HepG2 (cell line): ENCODE data around the gene NAGA. TPM values are rescaled to one million over a fixed set of nuclear protein-coding genes. Genes with fewer than 3 reads are reported as not detected.
A peak's percentile ranks its signal among the peaks of the same experiment; 100 is the strongest.

Experiments used
- ATAC-seq: fragments of 200-7000 bp; cut with Tn5 transposase; 3 replicates; pipeline ENCODE4 v1.9.1; 2020; ENCODE audit warnings: mild to moderate bottlenecking, moderate library complexity
- BruUV-seq: library from RNA; stranded (reverse); fragments of 400-500 nt; replicated peaks from 2 replicates; lab custom pipeline; 2021; lab: Mats Ljungman, UMichigan
- CTCF ChIA-PET: fragments of 300-600 bp; formaldehyde crosslinking; extraction: SDS; loops from one replicate; lab custom pipeline; 2021; ENCODE audit warnings: low total read pairs, inconsistent platforms, low intra/inter-chr PET ratio; lab: Yijun Ruan, JAX
- POLR2A ChIA-PET: fragments of 350-600 bp; sonication (Branson Sonifier 250); formaldehyde crosslinking; loops from one replicate; lab custom pipeline; 2020; ENCODE audit warnings: antibody characterized with exemption, inconsistent platforms; lab: Yijun Ruan, JAX
- DNase-seq: peaks from one replicate; pipeline ENCODE4 v3.0.0-alpha.2; 2015; ENCODE audit warnings: low spot score
- FAIRE-seq: peaks from 3 replicates; lab custom pipeline; 2011; peaks lifted over from hg19 to GRCh38; lab: Jason Lieb, UNC
- H2AFZ ChIP-seq: one replicate; pipeline ENCODE4 v1.6.1; 2011; ENCODE audit warnings: low read length, inconsistent platforms
- H3K27ac ChIP-seq: fragments of 300-600 bp; 3 replicates; pipeline ENCODE4 v1.8.0; 2011; ENCODE audit warnings: mixed run types, mild to moderate bottlenecking, mixed read lengths, low read length, inconsistent platforms; ENCODE audit not compliant: insufficient read depth; ENCODE audit errors: extremely low read length
- H3K27me3 ChIP-seq, 2 experiments: fragments of 200-600 bp in 1 of 2; 2 replicates in 1 of 2; 3 replicates in 1 of 2; pipeline versions ENCODE4 v1.6.0 to v1.8.0; 2011; ENCODE audit warnings: low read length in 2 of 2, mild to moderate bottlenecking in 2 of 2, moderate library complexity in 2 of 2, inconsistent platforms in 1 of 2; ENCODE audit not compliant: insufficient read depth in 2 of 2, control insufficient read depth in 1 of 2
- H3K36me3 ChIP-seq, 2 experiments: fragments of 200-600 bp in 1 of 2; replicated peaks in 1 of 2; 2 replicates in 1 of 2; 3 replicates in 1 of 2; pipeline versions ENCODE4 v1.5.1 to v1.8.0; 2011; ENCODE audit warnings: low read length in 2 of 2, inconsistent platforms in 1 of 2; ENCODE audit not compliant: insufficient read depth in 2 of 2, control insufficient read depth in 1 of 2
- H3K4me1 ChIP-seq: 2 replicates; pipeline ENCODE4 v1.5.1; 2012; ENCODE audit warnings: low read length, inconsistent platforms; ENCODE audit not compliant: insufficient read depth
- H3K4me2 ChIP-seq: 2 replicates; pipeline ENCODE4 v1.6.0; 2011; ENCODE audit warnings: low read depth, low read length, inconsistent platforms
- H3K4me3 ChIP-seq, 3 experiments: fragments of 200-600 bp in 1 of 3; sonication (generic), shearing (Covaris generic) in 1 of 3; replicated peaks in 1 of 3; 2 replicates each; pipeline ENCODE4 v1.5.1; 2011 to 2016; ENCODE audit warnings: low read length in 3 of 3, inconsistent platforms in 2 of 3, low read depth in 2 of 3, mild to moderate bottlenecking in 2 of 3, control low read depth in 1 of 3, mixed read lengths in 1 of 3; ENCODE audit not compliant: insufficient read depth in 1 of 3
- H3K79me2 ChIP-seq: one replicate; pipeline ENCODE4 v1.6.1; 2011; ENCODE audit warnings: low read length, inconsistent platforms; ENCODE audit not compliant: insufficient read depth
- H3K9ac ChIP-seq: 2 replicates; pipeline ENCODE4 v1.6.0; 2011; ENCODE audit warnings: mild to moderate bottlenecking, low read depth, low read length, inconsistent platforms; ENCODE audit not compliant: insufficient read depth
- H3K9me3 ChIP-seq: 2 replicates; pipeline ENCODE4 v1.5.1; 2012; ENCODE audit warnings: mild to moderate bottlenecking, low read length
- H4K20me1 ChIP-seq: 2 replicates; pipeline ENCODE4 v1.6.0; 2011; ENCODE audit warnings: inconsistent platforms, mild to moderate bottlenecking, low read length, moderate library complexity; ENCODE audit not compliant: insufficient read depth
- CAMTA2 ChIP-seq: sonication (generic); formaldehyde crosslinking; IDR thresholded peaks from 2 replicates; pipeline ENCODE4 v1.4.0; 2020; ENCODE audit warnings: mild to moderate bottlenecking, missing genetic modification reagents, borderline replicate concordance
- SETDB1 ChIP-seq: sonication (generic); formaldehyde crosslinking; IDR thresholded peaks from 2 replicates; pipeline ENCODE4 v1.5.1; 2020; ENCODE audit warnings: missing genetic modification reagents, mild to moderate bottlenecking, borderline replicate concordance
- ZNF160 ChIP-seq: sonication (generic); formaldehyde crosslinking; IDR thresholded peaks from 2 replicates; pipeline ENCODE4 v1.8.0; 2022; ENCODE audit warnings: mild to moderate bottlenecking, inconsistent platforms, missing genetic modification reagents
- ZNF30 ChIP-seq: sonication (generic); formaldehyde crosslinking; IDR thresholded peaks from 2 replicates; pipeline ENCODE4 v1.5.0; 2020; ENCODE audit warnings: mild to moderate bottlenecking, missing genetic modification reagents
- ZNF317 ChIP-seq: sonication (generic); formaldehyde crosslinking; IDR thresholded peaks from 2 replicates; pipeline ENCODE4 v1.5.0; 2020; ENCODE audit warnings: mild to moderate bottlenecking, missing genetic modification reagents
- ZNF362 ChIP-seq: sonication (generic); formaldehyde crosslinking; IDR thresholded peaks from 2 replicates; pipeline ENCODE4 v1.4.0; 2020; ENCODE audit warnings: missing genetic modification reagents, mild to moderate bottlenecking, borderline replicate concordance
- WGBS: methylation state at CpG from one replicate; pipeline ENCODE4 v1.1.6; 2017; ENCODE audit warnings: low lambda C conversion rate; 5-methylcytosine and 5-hydroxymethylcytosine counted together
- in situ Hi-C: cut with HindIII; loops from 2 replicates; pipeline ENCODE4 v1.10.0; 2017; ENCODE audit warnings: low pct_unique_long_range_greater_than_20kb; ENCODE audit not compliant: extremely low pct_ligation_motif_present
- intact Hi-C: fragments of 100-400 bp; cut with micrococcal nuclease; formaldehyde crosslinking; loops from one replicate; pipeline ENCODE4 v1.10.0; 2022; ENCODE audit not compliant: unreplicated experiment
- polyA plus RNA-seq, 8 experiments: library from polyadenylated mRNA; depleted of rRNA in 3 of 8; stranded (reverse) in 7 of 8; unstranded in 1 of 8; fragments of >200 nt; fragmentation: Illumina TruSeq in 4 of 8; extraction: Trizol in 4 of 8; gene quantifications; 2 replicates each; pipeline versions ENCODE4 v1.2.1 to v1.2.3, GENCODE V29; 2011 to 2016; ENCODE audit warnings: low read depth in 4 of 8, missing spikeins in 1 of 8, mixed read lengths in 1 of 8; ENCODE audit not compliant: insufficient read depth in 1 of 8
- total RNA-seq, 5 experiments: library from RNA; depleted of rRNA; stranded (reverse); fragments of >200 nt; fragmentation: Illumina TruSeq; extraction: Trizol; gene quantifications; 2 replicates each; pipeline ENCODE4 v1.2.3, GENCODE V29; 2016; ENCODE audit warnings: low read depth in 1 of 5

The NAGA gene
- total and polyA plus RNA-seq, 2 of the 13 experiments (the other 11 are each of a cell fraction or from before 2014, with no cell fraction given) = 15.1 to 23.4 TPM

GRCh38 chr22:42056757-42057511, 13.7 kb downstream of the NAGA start:
- in situ Hi-C loops (no loop called here), intact Hi-C loops (no loop called here)
- ATAC-seq (no peak), FAIRE-seq (no peak), DNase-seq (no peak)
- WGBS = 91% methylated on average over 1 of the region's 1 CpG
- Histone ChIP-seq H3K27ac (no peak overlapping the region), H3K36me3 (peaks cover 5 to 6% of the 10 kb centered on the region in 2 experiments; a peak in 3 of 5 replicates), H3K9ac (no peak overlapping the region), H3K27me3 (no peaks in the 10 kb centered on the region), H3K79me2 (no peaks in the 10 kb centered on the region)
- ChIA-PET CTCF (no interaction called here), POLR2A (no interaction called here)
- BruUV-seq = TSS peak; percentile 39
- TF ChIP-seq ZNF362 (CRISPR knock-in tag) = no peak
- no peak for TF ChIP-seq ZNF30 (CRISPR knock-in tag)
- no peak for TF ChIP-seq SETDB1 (CRISPR knock-in tag)
- peak; percentile 97 for TF ChIP-seq ZNF317 (CRISPR knock-in tag)
- peak; percentile 78; the same call in 1 of the 2 replicates for TF ChIP-seq ZNF160
- TF ChIP-seq, all 625 proteins: peak for 2
- Histone ChIP-seq H2AFZ (no peak overlapping the region), H3K9me3 (peaks cover 11% of the 10 kb centered on the region), H3K4me3 (no peak overlapping the region), H4K20me1 (no peaks in the 10 kb centered on the region), H3K4me2 (no peak overlapping the region), H3K4me1 (no peaks in the 10 kb centered on the region)

- Histone ChIP-seq H3K36me3 (no peaks in the 10 kb centered on the region), H3K4me2 (no peak overlapping the region), H3K9me3 (peaks cover 11% of the 10 kb centered on the region), H4K20me1 (no peaks in the 10 kb centered on the region), H3K4me3 (no peak overlapping the region), H3K27me3 (no peaks in the 10 kb centered on the region), H3K9ac (no peak overlapping the region), H3K79me2 (no peaks in the 10 kb centered on the region), H3K27ac (no peak overlapping the region), H3K4me1 (no peaks in the 10 kb centered on the region), H2AFZ (no peak overlapping the region)
- TF ChIP-seq CAMTA2 (CRISPR knock-in tag) = no peak
- FAIRE-seq (no peak), ATAC-seq (no peak), DNase-seq (no peak)
- intact Hi-C loops (no loop called here), in situ Hi-C loops (no loop called here)
- WGBS = 38% methylated on average over 3 of the region's 3 CpGs
- ChIA-PET POLR2A (no interaction called here), CTCF (no interaction called here)
- BruUV-seq = no TSS peak
Measured at GRCh38 chr22:42052765-42053164, 17.8 kb downstream of the NAGA start.
